Spleen (tissue), 7 donors: ENCODE measurements around the gene SLCO2A1.

Experiments used
- CTCF ChIP-seq, 11 experiments: fragments of 200-600 bp in 7 of 11; fragments of 450-650 bp in 4 of 11; sonication (generic) in 4 of 11; IDR thresholded peaks in 8 of 11; conservative IDR thresholded peaks in 3 of 11; 1 replicate in 7 of 11; 2 replicates in 4 of 11; pipeline versions ENCODE4 v1.4.0 to v1.8.0; 2016 to 2021; ENCODE audit warnings: antibody characterized with exemption in 11 of 11, inconsistent platforms in 4 of 11, mild to moderate bottlenecking in 1 of 11
- POLR2A ChIP-seq, 3 donors: fragments of 450-650 bp; IDR thresholded peaks; one replicate each; pipeline ENCODE4 v1.5.1; 2017; ENCODE audit warnings: antibody characterized with exemption in 3 of 3, mild to moderate bottlenecking in 1 of 3
- POLR2AphosphoS5 ChIP-seq, 3 donors: sonication (generic); formaldehyde crosslinking; IDR thresholded peaks; one replicate each; pipeline ENCODE4 v1.5.1; 2017; ENCODE audit warnings: antibody characterized with exemption in 3 of 3
- donor health status: DM: no; HTN: no; CAD: no; lungs with moderate emphysema.
- donor health status: DM: no; HTN: no; CAD: no.
- donor health status: DM: no; HTN: no; CAD: no.

- no peak for TF ChIP-seq CTCF (IDR thresholded peaks at IDR 0.05 in 8 of 11, conservative IDR thresholded peaks at IDR 0.05 in 3 of 11)
- TF ChIP-seq POLR2A (IDR thresholded peaks at IDR 0.05): no peak
- TF ChIP-seq POLR2AphosphoS5 (IDR thresholded peaks at IDR 0.05): peak; percentile 53 to 75 (median 67)
Observed at GRCh38 chr3:133948131-133948810, 81.5 kb downstream of the SLCO2A1 start.
